22Rv1 (cell line): ENCODE measurements around the gene ENTHD1.

Experiments
- ZFX ChIP-seq: fragments of 450-650 bp; IDR thresholded peaks from 2 replicates; pipeline ENCODE4 v1.6.1; 2017; ENCODE audit warnings: antibody characterized with exemption, borderline replicate concordance
- TF ChIP-seq, protein P1 (sequence below): fragments of 450-650 bp; IDR thresholded peaks from 2 replicates; pipeline ENCODE4 v1.5.1; 2017; ENCODE audit warnings: mild to moderate bottlenecking

DNA sequence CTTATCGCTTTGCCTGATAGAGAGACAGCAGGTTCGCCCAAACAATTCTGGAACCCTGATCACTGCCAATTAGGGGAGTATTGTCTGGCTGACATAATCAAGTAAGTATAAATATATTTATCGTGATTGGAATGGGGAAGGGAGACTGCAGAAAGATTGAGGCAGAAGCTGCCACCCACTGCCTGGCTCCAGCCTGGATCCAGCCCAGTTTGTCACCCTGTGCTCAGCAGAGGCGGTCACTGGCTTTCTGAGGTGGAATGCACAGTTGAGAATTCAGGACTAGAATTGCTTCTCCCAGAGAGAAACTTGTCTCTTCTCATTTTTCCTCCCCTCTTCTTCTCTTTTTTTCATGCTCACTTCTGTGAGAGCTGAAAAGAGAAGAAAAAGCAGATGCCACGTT is 33.2 kb upstream of the ENTHD1 start:
- TF ChIP-seq, protein P1, sequence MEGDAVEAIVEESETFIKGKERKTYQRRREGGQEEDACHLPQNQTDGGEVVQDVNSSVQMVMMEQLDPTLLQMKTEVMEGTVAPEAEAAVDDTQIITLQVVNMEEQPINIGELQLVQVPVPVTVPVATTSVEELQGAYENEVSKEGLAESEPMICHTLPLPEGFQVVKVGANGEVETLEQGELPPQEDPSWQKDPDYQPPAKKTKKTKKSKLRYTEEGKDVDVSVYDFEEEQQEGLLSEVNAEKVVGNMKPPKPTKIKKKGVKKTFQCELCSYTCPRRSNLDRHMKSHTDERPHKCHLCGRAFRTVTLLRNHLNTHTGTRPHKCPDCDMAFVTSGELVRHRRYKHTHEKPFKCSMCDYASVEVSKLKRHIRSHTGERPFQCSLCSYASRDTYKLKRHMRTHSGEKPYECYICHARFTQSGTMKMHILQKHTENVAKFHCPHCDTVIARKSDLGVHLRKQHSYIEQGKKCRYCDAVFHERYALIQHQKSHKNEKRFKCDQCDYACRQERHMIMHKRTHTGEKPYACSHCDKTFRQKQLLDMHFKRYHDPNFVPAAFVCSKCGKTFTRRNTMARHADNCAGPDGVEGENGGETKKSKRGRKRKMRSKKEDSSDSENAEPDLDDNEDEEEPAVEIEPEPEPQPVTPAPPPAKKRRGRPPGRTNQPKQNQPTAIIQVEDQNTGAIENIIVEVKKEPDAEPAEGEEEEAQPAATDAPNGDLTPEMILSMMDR, result no peak
- no peak for TF ChIP-seq ZFX
